CD4-positive, alpha-beta memory T cell (primary cell): ENCODE results near the gene NOPCHAP1. TPM values are rescaled to one million over a fixed set of nuclear protein-coding genes. Genes with fewer than 3 reads are reported as not detected.

ENCODE experiments used
- CTCF ChIA-PET: fragments of 350-600 bp; sonication (Branson Sonifier 250); formaldehyde crosslinking; loops from one replicate; lab custom pipeline; 2021; ENCODE audit warnings: inconsistent platforms; ENCODE audit not compliant: partially characterized antibody; lab: Charles Lee
- POLR2A ChIA-PET: fragments of 350-600 bp; sonication (Branson Sonifier 250); formaldehyde crosslinking; loops from one replicate; lab custom pipeline; 2021; ENCODE audit not compliant: partially characterized antibody; lab: Charles Lee
- DNase-seq, 5 donors: peaks; one replicate each; pipeline versions ENCODE4 v3.0.0 to v3.0.0-alpha.2; 2020 to 2022; ENCODE audit warnings: mixed read lengths in 1 of 5
- H3K27ac ChIP-seq: one replicate; pipeline ENCODE4 v1.7.0; 2013; ENCODE audit warnings: low read depth, low read length
- H3K27me3 ChIP-seq: 2 replicates; pipeline ENCODE4 v1.7.0; 2013; ENCODE audit warnings: mild to moderate bottlenecking, low read length, moderate library complexity; ENCODE audit not compliant: insufficient read depth
- H3K36me3 ChIP-seq: 2 replicates; pipeline ENCODE4 v1.7.0; 2013; ENCODE audit warnings: mild to moderate bottlenecking, low read length, moderate library complexity; ENCODE audit not compliant: insufficient read depth
- H3K4me1 ChIP-seq: 2 replicates; pipeline ENCODE4 v1.7.0; 2013; ENCODE audit warnings: mild to moderate bottlenecking, low read length, moderate library complexity; ENCODE audit not compliant: insufficient read depth
- H3K4me3 ChIP-seq, 2 donors: one replicate each; pipeline ENCODE4 v1.7.0; 2013; ENCODE audit warnings: low read length in 2 of 2, mild to moderate bottlenecking in 1 of 2
- H3K9me3 ChIP-seq, 2 donors: one replicate each; pipeline ENCODE4 v1.7.0; 2013; ENCODE audit warnings: low read length in 2 of 2, control low read depth in 1 of 2; ENCODE audit not compliant: control insufficient read depth in 1 of 2
- H3K27ac Mint-ChIP-seq, 7 donors: one replicate each; pipeline ENCODE4 v1.8.0; 2020 to 2021; ENCODE audit warnings: mixed read lengths in 7 of 7, mild to moderate bottlenecking in 6 of 7, inconsistent platforms in 3 of 7, moderate library complexity in 3 of 7
- H3K27me3 Mint-ChIP-seq, 2 donors: one replicate each; pipeline ENCODE4 v1.8.0; 2020 to 2021; ENCODE audit warnings: mixed read lengths in 2 of 2
- H3K36me3 Mint-ChIP-seq, 2 donors: one replicate each; pipeline ENCODE4 v1.8.0; 2020 to 2021; ENCODE audit warnings: mixed read lengths in 2 of 2, inconsistent platforms in 1 of 2, mild to moderate bottlenecking in 1 of 2
- H3K4me1 Mint-ChIP-seq, 4 donors: one replicate each; pipeline ENCODE4 v1.8.0; 2020 to 2021; ENCODE audit warnings: mixed read lengths in 4 of 4, mild to moderate bottlenecking in 1 of 4
- H3K4me3 Mint-ChIP-seq, 8 donors: one replicate each; pipeline ENCODE4 v1.8.0; 2020 to 2021; ENCODE audit warnings: mixed read lengths in 8 of 8, mild to moderate bottlenecking in 7 of 8, moderate library complexity in 6 of 8, inconsistent platforms in 3 of 8
- H3K9me3 Mint-ChIP-seq, 8 donors: one replicate each; pipeline ENCODE4 v1.8.0; 2020 to 2021; ENCODE audit warnings: mixed read lengths in 8 of 8, mild to moderate bottlenecking in 5 of 8, inconsistent platforms in 3 of 8, moderate library complexity in 1 of 8
- intact Hi-C: fragments of 100-400 bp; cut with micrococcal nuclease; formaldehyde crosslinking; loops from one replicate; pipeline ENCODE4 v1.15.1; 2023
- polyA plus RNA-seq, 2 donors: library from polyadenylated mRNA; unstranded; fragments of 300-500 nt; fragmentation: Illumina TruSeq; gene quantifications; one replicate each; pipeline ENCODE4 v1.2.3, GENCODE V29; 2021
- total RNA-seq, 2 experiments: library from RNA; stranded (reverse); gene quantifications; one replicate each; pipeline ENCODE4 v1.2.3, GENCODE V29; 2021

Gene NOPCHAP1
- total and polyA plus RNA-seq, 4 experiments from 2014 or later = 12.1 to 16.2 (median 14.6) TPM

DNA sequence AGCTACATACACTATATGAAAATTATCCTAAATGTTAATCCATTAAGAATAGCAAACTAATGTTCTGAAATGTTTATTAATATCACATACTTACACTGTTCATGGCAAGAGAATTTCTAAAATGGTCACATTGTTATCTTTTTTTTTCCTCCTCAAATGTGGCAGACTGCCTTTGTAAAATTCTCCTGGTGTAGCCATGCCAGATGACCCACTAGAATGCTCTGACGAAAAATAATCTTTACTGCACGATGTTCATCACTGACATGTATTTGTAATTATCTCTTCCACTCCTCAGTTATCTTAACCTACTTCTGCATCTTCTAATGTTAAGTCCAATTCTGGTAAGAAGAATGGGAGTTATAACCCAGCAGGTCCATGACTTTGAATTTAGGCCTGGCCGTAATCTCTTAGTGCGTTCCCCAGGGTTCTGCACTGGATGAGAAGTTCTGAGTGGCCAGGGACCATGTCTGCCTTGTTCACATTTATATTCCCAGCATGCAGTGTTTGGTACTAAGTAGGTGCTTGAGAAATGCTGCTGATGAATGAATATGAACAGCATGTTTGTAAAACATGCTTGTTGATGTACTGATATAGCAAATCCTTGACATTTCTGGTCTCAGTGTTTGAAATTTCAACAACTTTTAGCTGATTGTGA, 46.7 kb downstream of the NOPCHAP1 start:
- H3K27ac ChIP-seq = no peak overlapping the region
- intact Hi-C loops = no loop called here
- Mint-ChIP-seq H3K27ac (peak overlapping the region in 1 of 7 donors; percentile 59), H3K4me1 (peaks cover 20 to 42% (median 25%) of the 10 kb centered on the region in 4 donors), H3K27me3 (no peaks in the 10 kb centered on the region), H3K4me3 (no peak overlapping the region), H3K36me3 (no peaks in the 10 kb centered on the region), H3K9me3 (no peaks in the 10 kb centered on the region)
- ChIA-PET POLR2A (no interaction called here), CTCF (interaction anchor here (1.2 to 2.0 kb wide), 2 partner anchors 21 to 31 kb away, joined by 3 to 7 read pairs; no protein-coding TSS in a partner anchor)
- H3K4me3 ChIP-seq = no peak overlapping the region
- peaks cover 21% of the 10 kb centered on the region for H3K4me1 ChIP-seq
- H3K9me3 ChIP-seq = no peaks in the 10 kb centered on the region
- no peak for DNase-seq
- no peaks in the 10 kb centered on the region for H3K27me3 ChIP-seq
- no peaks in the 10 kb centered on the region for H3K36me3 ChIP-seq

DNA sequence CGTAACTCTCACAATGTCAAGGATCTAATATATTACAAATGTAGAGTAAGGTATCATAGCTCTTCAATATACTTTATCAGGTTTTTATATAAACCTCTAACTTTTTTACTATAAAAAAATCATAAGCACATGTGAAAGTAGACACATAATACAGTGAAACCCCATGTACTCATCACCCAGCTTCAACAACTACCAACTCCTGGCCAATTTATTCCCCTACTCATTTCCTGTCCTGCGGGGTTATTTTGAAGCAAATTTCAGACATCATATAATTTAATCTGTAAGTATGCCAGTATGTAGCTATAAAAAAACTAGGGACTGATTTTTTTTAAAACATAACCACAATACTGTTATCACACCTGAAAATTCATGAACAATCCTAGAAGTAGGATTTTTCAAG, 47.7 kb downstream of the NOPCHAP1 start:
- intact Hi-C loops = no loop called here
- no peak for DNase-seq
- POLR2A ChIA-PET = no interaction called here
- Mint-ChIP-seq H3K27ac (peak overlapping the region in 3 of 7 donors; percentile 14 to 54 (median 41)), H3K27me3 (no peaks in the 10 kb centered on the region), H3K4me3 (no peak overlapping the region), H3K36me3 (no peaks in the 10 kb centered on the region), H3K9me3 (no peaks in the 10 kb centered on the region), H3K4me1 (peaks cover 25 to 49% (median 32%) of the 10 kb centered on the region in 4 donors)
- no peaks in the 10 kb centered on the region for H3K36me3 ChIP-seq
- no peak overlapping the region for H3K27ac ChIP-seq
- peaks cover 30% of the 10 kb centered on the region for H3K4me1 ChIP-seq
- no peaks in the 10 kb centered on the region for H3K27me3 ChIP-seq
- CTCF ChIA-PET = interaction anchor here (0.7 to 2.0 kb wide), 6 partner anchors 11 to 829 kb away, joined by 3 to 7 read pairs (median 3); no protein-coding TSS in a partner anchor
- H3K9me3 ChIP-seq = no peaks in the 10 kb centered on the region
- no peak overlapping the region for H3K4me3 ChIP-seq

Other genes starting within 250 kb of the NOPCHAP1 start
- 1 to 10 TPM; 3.6 to 3.7 TPM for gene SLC41A2, start 28.0 kb upstream of the NOPCHAP1 start, total RNA-seq
- gene SLC41A2, start 28.0 kb upstream of the NOPCHAP1 start, polyA plus RNA-seq = under 1 TPM; 0.07 to 0.41 TPM
- under 1 TPM; 0.15 to 0.72 TPM for gene ALDH1L2, start 98.1 kb downstream of the NOPCHAP1 start, total RNA-seq
- gene ALDH1L2, start 98.1 kb downstream of the NOPCHAP1 start, polyA plus RNA-seq = under 1 TPM in 1 of 2 donors, not detected in 1; 0.08 TPM
- gene WASHC4, start 121.4 kb downstream of the NOPCHAP1 start, total RNA-seq = 10 to 100 TPM; 71.4 to 75.4 TPM
- 10 to 100 TPM; 36.7 to 37.9 TPM for gene WASHC4, start 121.4 kb downstream of the NOPCHAP1 start, polyA plus RNA-seq
- gene APPL2, start 249.9 kb downstream of the NOPCHAP1 start, total RNA-seq = 10 to 100 TPM; 56.0 to 61.0 TPM
- gene APPL2, start 249.9 kb downstream of the NOPCHAP1 start, polyA plus RNA-seq = 10 to 100 TPM in 1 of 2 donors, 1 to 10 TPM in 1; 8.8 to 15.1 TPM